ENCODE measurements around the gene ABCA13. TPM values are rescaled to one million over a fixed set of nuclear protein-coding genes. Genes with fewer than 3 reads are reported as not detected.

The ABCA13 gene
- polyA plus RNA-seq, 1 experiment, result 0.05 TPM

DNA sequence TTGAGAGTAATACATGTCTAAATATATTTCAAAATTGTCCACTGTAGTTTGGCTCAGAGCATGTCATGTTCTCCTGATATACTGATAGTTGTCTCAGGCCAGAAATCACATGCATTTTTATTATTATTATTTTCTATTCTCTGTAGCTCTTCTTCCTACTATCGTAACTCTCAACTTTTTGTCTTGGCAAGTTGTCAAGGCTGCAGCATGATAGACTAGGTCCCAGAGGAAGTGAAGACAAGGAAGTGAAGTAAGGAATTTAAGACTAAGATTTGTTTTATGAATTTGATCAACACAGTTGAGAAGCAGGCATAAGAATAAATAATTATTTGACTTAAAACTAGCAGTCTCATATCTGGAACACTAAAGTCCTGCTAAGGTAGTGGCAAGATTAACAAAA lies 369.5 kb downstream of the ABCA13 start:
- Histone ChIP-seq H3K4me3 (ENCODE audit: low read depth, low read length) (no peak overlapping the region), H3K27ac (ENCODE audit: low read depth, low read length) (no peak overlapping the region), H3K27me3 (ENCODE audit: control insufficient read depth, insufficient read depth, low read length) (no peaks in the 10 kb centered on the region), H3K9me3 (ENCODE audit: control insufficient read depth, insufficient read depth, low read length) (0 out of 2 replicates have a peak, but pooled peaks cover 4% of the 10 kb centered on the region)
- ChIA-PET CTCF (no interaction called here), POLR2A (no interaction called here)
- TF ChIP-seq, protein P1, sequence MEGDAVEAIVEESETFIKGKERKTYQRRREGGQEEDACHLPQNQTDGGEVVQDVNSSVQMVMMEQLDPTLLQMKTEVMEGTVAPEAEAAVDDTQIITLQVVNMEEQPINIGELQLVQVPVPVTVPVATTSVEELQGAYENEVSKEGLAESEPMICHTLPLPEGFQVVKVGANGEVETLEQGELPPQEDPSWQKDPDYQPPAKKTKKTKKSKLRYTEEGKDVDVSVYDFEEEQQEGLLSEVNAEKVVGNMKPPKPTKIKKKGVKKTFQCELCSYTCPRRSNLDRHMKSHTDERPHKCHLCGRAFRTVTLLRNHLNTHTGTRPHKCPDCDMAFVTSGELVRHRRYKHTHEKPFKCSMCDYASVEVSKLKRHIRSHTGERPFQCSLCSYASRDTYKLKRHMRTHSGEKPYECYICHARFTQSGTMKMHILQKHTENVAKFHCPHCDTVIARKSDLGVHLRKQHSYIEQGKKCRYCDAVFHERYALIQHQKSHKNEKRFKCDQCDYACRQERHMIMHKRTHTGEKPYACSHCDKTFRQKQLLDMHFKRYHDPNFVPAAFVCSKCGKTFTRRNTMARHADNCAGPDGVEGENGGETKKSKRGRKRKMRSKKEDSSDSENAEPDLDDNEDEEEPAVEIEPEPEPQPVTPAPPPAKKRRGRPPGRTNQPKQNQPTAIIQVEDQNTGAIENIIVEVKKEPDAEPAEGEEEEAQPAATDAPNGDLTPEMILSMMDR (IDR thresholded peaks at IDR 0.05; ENCODE audit: low read depth, low read length), result no peak
- DNase-seq (ENCODE audit: low read depth, low spot score), result no peak

DNA sequence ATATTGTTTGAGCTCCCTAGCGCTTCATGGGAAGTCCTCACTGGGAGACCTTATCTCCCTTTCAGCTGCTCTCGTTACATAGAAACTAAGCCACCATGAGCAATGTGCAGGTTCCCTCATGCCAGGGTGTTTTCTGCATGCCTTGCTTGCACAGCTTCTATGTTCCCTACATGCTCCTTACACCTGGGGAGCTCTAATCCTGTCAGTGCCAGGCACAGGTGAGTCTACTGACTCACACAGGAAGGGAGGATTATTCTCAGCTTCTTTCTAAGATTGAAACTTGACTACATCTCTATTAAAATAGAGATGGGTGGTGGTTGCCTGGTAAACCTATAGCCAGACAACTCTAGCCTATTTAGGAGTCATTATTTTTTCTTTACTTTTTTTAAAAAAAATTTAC lies 377.4 kb downstream of the ABCA13 start:
- Histone ChIP-seq H3K27me3 (ENCODE audit: control insufficient read depth, insufficient read depth, low read length) (no peaks in the 10 kb centered on the region), H3K9me3 (ENCODE audit: control insufficient read depth, insufficient read depth, low read length) (no peaks in the 10 kb centered on the region), H3K27ac (ENCODE audit: low read depth, low read length) (no peak overlapping the region), H3K4me3 (ENCODE audit: low read depth, low read length) (no peak overlapping the region)
- POLR2A ChIA-PET, result no interaction called here
- CTCF ChIA-PET, result no interaction called here
- no peak for DNase-seq (ENCODE audit: low read depth, low spot score)
- TF ChIP-seq, protein P1 (IDR thresholded peaks at IDR 0.05; ENCODE audit: low read depth, low read length), result no peak

GRCh38 chr7:48551652-48552051 lies 380.4 kb downstream of the ABCA13 start:
- TF ChIP-seq, protein P1 (IDR thresholded peaks at IDR 0.05; ENCODE audit: low read depth, low read length), result no peak

DNA sequence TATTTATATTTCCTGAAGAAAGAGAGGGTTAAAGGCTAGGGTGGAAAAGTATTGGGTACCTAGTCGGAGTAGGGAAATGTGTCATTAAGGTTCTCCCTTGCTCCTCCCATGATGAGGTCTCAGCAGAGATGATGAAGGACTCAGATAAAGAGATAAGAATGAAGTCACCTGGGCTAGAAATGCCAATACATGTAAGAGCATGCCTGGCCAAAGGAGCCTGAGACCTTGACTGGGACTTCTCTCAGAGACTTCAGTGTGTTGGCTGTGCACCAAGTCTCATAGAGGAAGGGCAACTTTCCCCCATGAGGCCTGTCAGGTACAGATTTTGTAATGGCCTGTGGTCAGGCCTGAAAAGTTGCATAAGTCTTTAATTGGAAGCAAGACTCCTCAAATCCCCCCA lies 392.1 kb downstream of the ABCA13 start:
- Histone ChIP-seq H3K4me3 (ENCODE audit: low read depth, low read length) (no peak overlapping the region), H3K9me3 (ENCODE audit: control insufficient read depth, insufficient read depth, low read length) (no peaks in the 10 kb centered on the region), H3K27me3 (ENCODE audit: control insufficient read depth, insufficient read depth, low read length) (no peaks in the 10 kb centered on the region), H3K27ac (ENCODE audit: low read depth, low read length) (no peak overlapping the region)
- no peak for DNase-seq (ENCODE audit: low read depth, low spot score)
- CTCF ChIA-PET, result no interaction called here
- TF ChIP-seq, protein P1 (IDR thresholded peaks at IDR 0.05; ENCODE audit: low read depth, low read length), result no peak
- POLR2A ChIA-PET, result no interaction called here

More at GRCh38 chr7:48551652-48552051, 380.4 kb downstream of the ABCA13 start:
- Histone ChIP-seq H3K27ac (ENCODE audit: low read depth, low read length) (no peak overlapping the region), H3K9me3 (ENCODE audit: control insufficient read depth, insufficient read depth, low read length) (no peaks in the 10 kb centered on the region), H3K4me3 (ENCODE audit: low read depth, low read length) (no peak overlapping the region), H3K27me3 (ENCODE audit: control insufficient read depth, insufficient read depth, low read length) (no peaks in the 10 kb centered on the region)
- DNase-seq (ENCODE audit: low read depth, low spot score), result no peak
- CTCF ChIA-PET, result no interaction called here
- POLR2A ChIA-PET, result no interaction called here

- Histone ChIP-seq H3K9me3 (ENCODE audit: control insufficient read depth, insufficient read depth, low read length) (no peaks in the 10 kb centered on the region), H3K27ac (ENCODE audit: low read depth, low read length) (no peak overlapping the region), H3K4me3 (ENCODE audit: low read depth, low read length) (no peak overlapping the region), H3K27me3 (ENCODE audit: control insufficient read depth, insufficient read depth, low read length) (no peaks in the 10 kb centered on the region)
- POLR2A ChIA-PET, result no interaction called here
- CTCF ChIA-PET, result no interaction called here
- TF ChIP-seq, protein P1 (IDR thresholded peaks at IDR 0.05; ENCODE audit: low read depth, low read length), result no peak
- no peak for DNase-seq (ENCODE audit: low read depth, low spot score)
These were observed 404.3 kb downstream of the ABCA13 start for GRCh38 chr7:48575516-48575915.
